OCI-LY7 (cell line): Measurements from ENCODE around the gene HTR3A.

Source experiments
- EZH2phosphoT487 ChIP-seq: fragments of 200-600 bp; sonication (generic); IDR thresholded peaks from 2 replicates; pipeline ENCODE4 v1.6.1; 2018; ENCODE audit warnings: low read depth, borderline replicate concordance, mild to moderate bottlenecking, mixed run types, antibody characterized with exemption, low read length, moderate library complexity, mixed read lengths
- TF ChIP-seq, protein P1 (sequence below): fragments of 200-600 bp; sonication (generic); conservative IDR thresholded peaks from 2 replicates; pipeline ENCODE4 v1.5.1; 2014; ENCODE audit warnings: mild to moderate bottlenecking, antibody characterized with exemption, low read length, moderate library complexity, mixed read lengths

DNA sequence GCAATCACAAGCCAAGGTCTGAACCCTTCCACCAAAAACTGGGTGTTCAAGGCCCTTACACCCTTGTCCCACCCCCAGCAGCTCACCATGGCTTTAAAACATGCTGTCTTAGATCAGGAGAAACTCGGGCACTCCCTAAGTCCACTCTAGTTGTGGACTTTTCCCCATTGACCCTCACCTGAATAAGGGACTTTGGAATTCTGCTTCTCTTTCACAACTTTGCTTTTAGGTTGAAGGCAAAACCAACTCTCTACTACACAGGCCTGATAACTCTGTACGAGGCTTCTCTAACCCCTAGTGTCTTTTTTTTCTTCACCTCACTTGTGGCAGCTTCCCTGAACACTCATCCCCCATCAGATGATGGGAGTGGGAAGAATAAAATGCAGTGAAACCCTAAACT is 15.0 kb downstream of the HTR3A start:
- TF ChIP-seq, protein P1, sequence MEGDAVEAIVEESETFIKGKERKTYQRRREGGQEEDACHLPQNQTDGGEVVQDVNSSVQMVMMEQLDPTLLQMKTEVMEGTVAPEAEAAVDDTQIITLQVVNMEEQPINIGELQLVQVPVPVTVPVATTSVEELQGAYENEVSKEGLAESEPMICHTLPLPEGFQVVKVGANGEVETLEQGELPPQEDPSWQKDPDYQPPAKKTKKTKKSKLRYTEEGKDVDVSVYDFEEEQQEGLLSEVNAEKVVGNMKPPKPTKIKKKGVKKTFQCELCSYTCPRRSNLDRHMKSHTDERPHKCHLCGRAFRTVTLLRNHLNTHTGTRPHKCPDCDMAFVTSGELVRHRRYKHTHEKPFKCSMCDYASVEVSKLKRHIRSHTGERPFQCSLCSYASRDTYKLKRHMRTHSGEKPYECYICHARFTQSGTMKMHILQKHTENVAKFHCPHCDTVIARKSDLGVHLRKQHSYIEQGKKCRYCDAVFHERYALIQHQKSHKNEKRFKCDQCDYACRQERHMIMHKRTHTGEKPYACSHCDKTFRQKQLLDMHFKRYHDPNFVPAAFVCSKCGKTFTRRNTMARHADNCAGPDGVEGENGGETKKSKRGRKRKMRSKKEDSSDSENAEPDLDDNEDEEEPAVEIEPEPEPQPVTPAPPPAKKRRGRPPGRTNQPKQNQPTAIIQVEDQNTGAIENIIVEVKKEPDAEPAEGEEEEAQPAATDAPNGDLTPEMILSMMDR: no peak
- TF ChIP-seq EZH2phosphoT487: no peak
